NCI-H1694 (cell line): ENCODE results near the gene CPLX3.

ENCODE experiments used
- DNase-seq: peaks from one replicate; lab custom pipeline; 2025; lab: John Stamatoyannopoulos, UW

The CPLX3 gene

DNA sequence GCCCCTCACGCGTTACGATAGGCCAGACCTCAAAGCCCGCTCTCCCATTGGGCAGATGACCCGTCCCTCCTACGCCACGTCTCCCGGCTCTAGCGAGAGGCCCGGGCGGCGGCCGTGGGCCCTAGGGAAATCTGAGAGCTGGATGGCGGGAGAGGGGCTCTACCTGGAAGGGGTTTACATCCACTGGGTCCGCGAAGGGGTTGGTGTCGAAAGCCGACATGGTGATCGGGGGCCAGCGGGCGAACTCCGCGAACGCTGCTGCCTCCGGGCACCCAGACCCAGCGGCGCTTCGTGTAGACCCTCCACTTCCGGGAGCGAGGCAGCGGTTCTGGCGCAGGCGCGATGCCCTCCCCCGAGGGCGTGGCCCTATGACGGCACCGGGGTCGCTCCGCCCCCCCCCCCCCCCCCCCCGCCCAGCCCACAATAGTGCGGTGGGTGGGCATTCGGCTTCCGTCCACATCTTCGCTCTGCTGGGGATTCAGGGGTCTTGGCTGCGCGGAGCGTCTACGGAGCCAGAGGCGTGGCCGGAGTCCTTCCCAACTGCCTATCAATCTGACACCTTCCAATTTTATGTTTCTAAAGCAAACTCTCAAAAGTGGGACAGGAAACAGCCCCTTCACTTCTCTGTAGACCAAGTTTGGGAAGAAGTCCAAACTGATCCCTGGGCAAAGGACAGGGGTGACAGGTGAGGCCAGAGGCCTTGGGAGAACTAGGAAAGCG lies 46.8 kb downstream of the CPLX3 start, which contains the start of gene SCAMP2:
TSS of gene SCAMP2 (minus strand) at position 330 of the 720 bp plus-strand sequence. CDS start at position 220, 110 bp downstream.
- DNase-seq: peak; percentile 84

DNA sequence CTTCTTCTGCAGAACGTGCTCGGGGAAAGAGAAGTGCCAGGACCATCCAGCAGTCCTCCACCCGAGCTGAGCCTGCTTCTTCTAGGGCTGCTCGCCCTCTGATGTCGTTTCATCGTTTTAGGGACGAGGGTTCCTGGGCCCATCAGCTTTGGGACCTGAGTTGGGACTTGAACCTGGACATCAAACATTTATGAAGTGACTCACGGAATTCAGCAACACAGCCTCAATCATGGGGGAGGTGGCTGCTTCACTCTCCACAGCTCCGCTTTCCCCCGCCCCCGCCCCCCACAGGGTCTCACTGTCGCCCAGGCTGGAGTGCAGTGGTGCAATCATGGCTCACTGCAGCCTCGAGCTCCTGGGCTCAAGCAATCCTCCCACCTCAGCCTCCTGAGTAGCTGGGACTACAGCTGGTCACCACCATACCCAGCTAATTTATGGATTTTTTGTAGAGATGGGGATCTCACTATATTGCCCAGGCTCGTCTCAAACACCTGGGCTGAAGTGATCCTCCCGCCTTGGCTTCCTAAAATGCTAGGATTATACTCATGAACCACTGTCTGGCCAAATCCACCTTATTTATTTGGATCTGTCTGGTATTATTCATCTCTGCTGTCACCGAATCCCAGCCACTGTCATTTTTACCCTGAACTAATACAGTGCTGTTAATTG lies 47.5 kb downstream of the CPLX3 start:
- DNase-seq: no peak

DNA sequence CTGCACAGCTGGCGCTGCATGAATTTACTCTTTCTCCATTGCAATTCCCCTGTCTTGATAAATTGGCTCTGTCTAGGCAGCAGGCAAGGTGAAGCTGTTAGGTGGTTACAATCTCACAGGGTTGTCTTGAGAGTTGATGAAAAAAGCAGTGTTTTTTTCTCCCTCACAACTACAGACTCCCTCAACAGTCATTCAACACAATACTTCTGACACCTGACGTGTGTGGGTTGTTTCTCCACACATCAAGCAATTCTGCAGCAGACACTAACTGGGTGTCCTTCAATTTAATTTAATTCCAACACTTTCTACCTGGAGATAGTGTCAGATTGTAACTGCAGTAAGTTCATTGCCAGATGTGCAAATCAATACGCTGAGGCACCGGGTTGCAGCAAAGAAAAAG lies 51.8 kb downstream of the CPLX3 start:
- no peak for DNase-seq
